Lower leg skin (tissue), 4 donors: ENCODE data around the gene DRAXIN. TPM values are rescaled to one million over a fixed set of nuclear protein-coding genes. Genes with fewer than 3 reads are reported as not detected.

Experiments used
- DNase-seq, 2 donors: peaks; one replicate each; pipeline ENCODE4 v3.0.0-alpha.2; 2019; ENCODE audit warnings: low spot score in 2 of 2
- H3K4me3 ChIP-seq: fragments of 200-600 bp; sonication (generic); 2 replicates; pipeline ENCODE4 v1.5.1; 2017; ENCODE audit warnings: mild to moderate bottlenecking, low read depth; ENCODE audit not compliant: poor library complexity, severe bottlenecking
- CTCF ChIP-seq, 3 donors: fragments of 450-650 bp; IDR thresholded peaks; one replicate each; pipeline ENCODE4 v1.5.1; 2016; ENCODE audit warnings: antibody characterized with exemption in 3 of 3, mild to moderate bottlenecking in 3 of 3, moderate library complexity in 2 of 3
- POLR2A ChIP-seq, 2 donors: fragments of 450-650 bp; IDR thresholded peaks; one replicate each; pipeline ENCODE4 v1.6.1; 2016 to 2017; ENCODE audit warnings: antibody characterized with exemption in 2 of 2, mild to moderate bottlenecking in 1 of 2, moderate library complexity in 1 of 2
- WGBS, 2 donors: methylation state at CpG; one replicate each; pipeline ENCODE4 v1.1.5; 2018; 5-methylcytosine and 5-hydroxymethylcytosine counted together
- intact Hi-C: fragments of 100-400 bp; cut with DNase I; formaldehyde crosslinking; loops from one replicate; pipeline ENCODE4 v1.15.0; 2023; ENCODE audit warnings: low total_unique reads
- total RNA-seq, 4 donors: library from RNA; depleted of rRNA; stranded (reverse); fragments of >200 nt; gene quantifications; one replicate each; pipeline ENCODE4 v1.1.0, GENCODE V29; 2016

DRAXIN gene
- total RNA-seq, 4 donors from 2014 or later = 0.15 to 0.52 (median 0.36) TPM; not detected in 1

- intact Hi-C loops = no loop called here
- WGBS, 2 donors = 89 to 90% methylated on average over 21 to 23 of the region's 23 CpGs
- no peak overlapping the region for H3K4me3 ChIP-seq
- no peak for TF ChIP-seq POLR2A (IDR thresholded peaks at IDR 0.05)
- no peak for TF ChIP-seq CTCF (IDR thresholded peaks at IDR 0.05)
- no peak for DNase-seq
Measured at GRCh38 chr1:11658542-11658941, 33.0 kb upstream of the DRAXIN start.

- TF ChIP-seq CTCF (IDR thresholded peaks at IDR 0.05) = no peak
- TF ChIP-seq POLR2A (IDR thresholded peaks at IDR 0.05) = no peak
- DNase-seq = no peak
- WGBS, 2 donors = 91 to 93% methylated on average over 4 of the region's 4 CpGs
- H3K4me3 ChIP-seq = no peak overlapping the region
- intact Hi-C loops = loop anchor here (5.0 kb wide), 1 partner anchor 58 kb away; no protein-coding TSS in a partner anchor
Measured at GRCh38 chr1:11659748-11660147, 31.8 kb upstream of the DRAXIN start.

GRCh38 chr1:11661103-11661502 lies 30.4 kb upstream of the DRAXIN start:
- H3K4me3 ChIP-seq = no peak overlapping the region
- DNase-seq = no peak
- WGBS, 2 donors = 92 to 93% methylated on average over 12 to 16 of the region's 17 CpGs
- intact Hi-C loops = loop anchor here (5.0 kb wide), 1 partner anchor 56 kb away; no protein-coding TSS in a partner anchor
- TF ChIP-seq POLR2A (IDR thresholded peaks at IDR 0.05) = no peak

- peak overlapping the region; percentile 51 for H3K4me3 ChIP-seq
- 1 to 3% methylated on average over 14 to 34 of the region's 66 CpGs for WGBS, 2 donors
- DNase-seq = peak in 1 of 2 donors; percentile 92
- intact Hi-C loops = loop anchor here (5.0 kb wide), 1 partner anchor 53 kb away; no protein-coding TSS in a partner anchor
- no peak for TF ChIP-seq CTCF (IDR thresholded peaks at IDR 0.05)
- TF ChIP-seq POLR2A (IDR thresholded peaks at IDR 0.05) = no peak
Measured at GRCh38 chr1:11664336-11665065, 27.0 kb upstream of the DRAXIN start.

GRCh38 chr1:11668516-11668915 lies 23.0 kb upstream of the DRAXIN start:
- TF ChIP-seq POLR2A (IDR thresholded peaks at IDR 0.05) (no peak), CTCF (IDR thresholded peaks at IDR 0.05) (no peak)
- H3K4me3 ChIP-seq = no peak overlapping the region
- DNase-seq = no peak
- intact Hi-C loops = no loop called here
- 89 to 90% methylated on average over 9 to 14 of the region's 14 CpGs for WGBS, 2 donors

- DNase-seq = no peak
- H3K4me3 ChIP-seq = no peak overlapping the region
- intact Hi-C loops = no loop called here
- no peak for TF ChIP-seq CTCF (IDR thresholded peaks at IDR 0.05)
- no peak for TF ChIP-seq POLR2A (IDR thresholded peaks at IDR 0.05)
- 71 to 79% methylated on average over 6 of the region's 6 CpGs for WGBS, 2 donors
Measured at GRCh38 chr1:11670747-11671146, 20.8 kb upstream of the DRAXIN start.
